Measurements from ENCODE around the gene MGAT5.

Gene MGAT5

GRCh38 chr2:134357814-134358213 is 103.9 kb downstream of the MGAT5 start:
- Histone ChIP-seq H3K9me3 (ENCODE audit: control insufficient read depth, insufficient read depth, low read depth, low read length) (no peaks in the 10 kb centered on the region), H3K27me3 (ENCODE audit: control insufficient read depth, insufficient read depth, low read length) (no peaks in the 10 kb centered on the region), H3K27ac (ENCODE audit: low read depth, low read length) (no peak overlapping the region), H3K4me1 (ENCODE audit: control insufficient read depth, insufficient read depth, low read length) (no peaks in the 10 kb centered on the region), H3K9ac (ENCODE audit: low read length) (no peak overlapping the region), H3K4me3 (ENCODE audit: low read depth, low read length) (no peak overlapping the region), H3K36me3 (ENCODE audit: control insufficient read depth, insufficient read depth, low read length) (peaks cover 3% of the 10 kb centered on the region; the same call in 1 of the 2 replicates)

- H3K9me3 ChIP-seq (ENCODE audit: control insufficient read depth, insufficient read depth, low read depth, low read length): no peaks in the 10 kb centered on the region
- H3K27ac ChIP-seq (ENCODE audit: low read depth, low read length): no peak overlapping the region
- H3K9ac ChIP-seq (ENCODE audit: low read length): no peak overlapping the region
- no peaks in the 10 kb centered on the region for H3K4me1 ChIP-seq (ENCODE audit: control insufficient read depth, insufficient read depth, low read length)
- H3K36me3 ChIP-seq (ENCODE audit: control insufficient read depth, insufficient read depth, low read length): peaks cover 3% of the 10 kb centered on the region; the same call in 1 of the 2 replicates
- H3K27me3 ChIP-seq (ENCODE audit: control insufficient read depth, insufficient read depth, low read length): no peaks in the 10 kb centered on the region
- H3K4me3 ChIP-seq (ENCODE audit: low read depth, low read length): no peak overlapping the region
Observed at GRCh38 chr2:134359367-134360081, 105.7 kb downstream of the MGAT5 start.

- peaks cover 3% of the 10 kb centered on the region; the same call in 1 of the 2 replicates for H3K36me3 ChIP-seq (ENCODE audit: control insufficient read depth, insufficient read depth, low read length)
- no peak overlapping the region for H3K4me3 ChIP-seq (ENCODE audit: low read depth, low read length)
- H3K27me3 ChIP-seq (ENCODE audit: control insufficient read depth, insufficient read depth, low read length): no peaks in the 10 kb centered on the region
- no peak overlapping the region for H3K27ac ChIP-seq (ENCODE audit: low read depth, low read length)
- H3K4me1 ChIP-seq (ENCODE audit: control insufficient read depth, insufficient read depth, low read length): peaks cover 6% of the 10 kb centered on the region; the same call in 1 of the 2 replicates
- no peak overlapping the region for H3K9ac ChIP-seq (ENCODE audit: low read length)
- no peaks in the 10 kb centered on the region for H3K9me3 ChIP-seq (ENCODE audit: control insufficient read depth, insufficient read depth, low read depth, low read length)
Observed at GRCh38 chr2:134360745-134361487, 107.0 kb downstream of the MGAT5 start.

- no peak overlapping the region for H3K4me3 ChIP-seq (ENCODE audit: low read depth, low read length)
- H3K36me3 ChIP-seq (ENCODE audit: control insufficient read depth, insufficient read depth, low read length): peaks cover 3% of the 10 kb centered on the region; the same call in 1 of the 2 replicates
- H3K27ac ChIP-seq (ENCODE audit: low read depth, low read length): no peak overlapping the region
Observed at GRCh38 chr2:134361648-134362047, 107.8 kb downstream of the MGAT5 start.

GRCh38 chr2:134362152-134362668 is 108.3 kb downstream of the MGAT5 start:
- Histone ChIP-seq H3K9me3 (ENCODE audit: control insufficient read depth, insufficient read depth, low read depth, low read length) (no peaks in the 10 kb centered on the region), H3K4me3 (ENCODE audit: low read depth, low read length) (no peak overlapping the region), H3K9ac (ENCODE audit: low read length) (no peak overlapping the region), H3K36me3 (ENCODE audit: control insufficient read depth, insufficient read depth, low read length) (peaks cover 3% of the 10 kb centered on the region; the same call in 1 of the 2 replicates), H3K27me3 (ENCODE audit: control insufficient read depth, insufficient read depth, low read length) (no peaks in the 10 kb centered on the region), H3K27ac (ENCODE audit: low read depth, low read length) (no peak overlapping the region), H3K4me1 (ENCODE audit: control insufficient read depth, insufficient read depth, low read length) (peaks cover 6% of the 10 kb centered on the region; the same call in 1 of the 2 replicates)

More at GRCh38 chr2:134361648-134362047, 107.8 kb downstream of the MGAT5 start:
- Histone ChIP-seq H3K9ac (ENCODE audit: low read length) (no peak overlapping the region), H3K27me3 (ENCODE audit: control insufficient read depth, insufficient read depth, low read length) (no peaks in the 10 kb centered on the region), H3K4me1 (ENCODE audit: control insufficient read depth, insufficient read depth, low read length) (peaks cover 6% of the 10 kb centered on the region; the same call in 1 of the 2 replicates), H3K9me3 (ENCODE audit: control insufficient read depth, insufficient read depth, low read depth, low read length) (no peaks in the 10 kb centered on the region)

GRCh38 chr2:134362740-134363139 is 108.9 kb downstream of the MGAT5 start:
- Histone ChIP-seq H3K27ac (ENCODE audit: low read depth, low read length) (no peak overlapping the region), H3K4me3 (ENCODE audit: low read depth, low read length) (no peak overlapping the region), H3K4me1 (ENCODE audit: control insufficient read depth, insufficient read depth, low read length) (peaks cover 6% of the 10 kb centered on the region; the same call in 1 of the 2 replicates), H3K9ac (ENCODE audit: low read length) (no peak overlapping the region), H3K36me3 (ENCODE audit: control insufficient read depth, insufficient read depth, low read length) (peaks cover 3% of the 10 kb centered on the region; the same call in 1 of the 2 replicates), H3K9me3 (ENCODE audit: control insufficient read depth, insufficient read depth, low read depth, low read length) (no peaks in the 10 kb centered on the region), H3K27me3 (ENCODE audit: control insufficient read depth, insufficient read depth, low read length) (no peaks in the 10 kb centered on the region)

- H3K4me1 ChIP-seq (ENCODE audit: control insufficient read depth, insufficient read depth, low read length): peaks cover 6% of the 10 kb centered on the region; the same call in 1 of the 2 replicates
- H3K27ac ChIP-seq (ENCODE audit: low read depth, low read length): no peak overlapping the region
- no peaks in the 10 kb centered on the region for H3K27me3 ChIP-seq (ENCODE audit: control insufficient read depth, insufficient read depth, low read length)
- no peaks in the 10 kb centered on the region for H3K9me3 ChIP-seq (ENCODE audit: control insufficient read depth, insufficient read depth, low read depth, low read length)
- H3K4me3 ChIP-seq (ENCODE audit: low read depth, low read length): no peak overlapping the region
- peaks cover 3% of the 10 kb centered on the region; the same call in 1 of the 2 replicates for H3K36me3 ChIP-seq (ENCODE audit: control insufficient read depth, insufficient read depth, low read length)
- no peak overlapping the region for H3K9ac ChIP-seq (ENCODE audit: low read length)
Observed at GRCh38 chr2:134365356-134365755, 111.5 kb downstream of the MGAT5 start.

GRCh38 chr2:134366359-134366758 is 112.5 kb downstream of the MGAT5 start:
- no peaks in the 10 kb centered on the region for H3K9me3 ChIP-seq (ENCODE audit: control insufficient read depth, insufficient read depth, low read depth, low read length)
- H3K4me1 ChIP-seq (ENCODE audit: control insufficient read depth, insufficient read depth, low read length): peaks cover 6% of the 10 kb centered on the region; the same call in 1 of the 2 replicates
- H3K36me3 ChIP-seq (ENCODE audit: control insufficient read depth, insufficient read depth, low read length): peaks cover 3% of the 10 kb centered on the region; the same call in 1 of the 2 replicates

GRCh38 chr2:134367213-134367612 is 113.3 kb downstream of the MGAT5 start:
- no peak overlapping the region for H3K27ac ChIP-seq (ENCODE audit: low read depth, low read length)
- peaks cover 3% of the 10 kb centered on the region; the same call in 1 of the 2 replicates for H3K36me3 ChIP-seq (ENCODE audit: control insufficient read depth, insufficient read depth, low read length)
- no peaks in the 10 kb centered on the region for H3K27me3 ChIP-seq (ENCODE audit: control insufficient read depth, insufficient read depth, low read length)
- H3K4me3 ChIP-seq (ENCODE audit: low read depth, low read length): no peak overlapping the region
- H3K9me3 ChIP-seq (ENCODE audit: control insufficient read depth, insufficient read depth, low read depth, low read length): no peaks in the 10 kb centered on the region
- no peak overlapping the region for H3K9ac ChIP-seq (ENCODE audit: low read length)
- peaks cover 6% of the 10 kb centered on the region; the same call in 1 of the 2 replicates for H3K4me1 ChIP-seq (ENCODE audit: control insufficient read depth, insufficient read depth, low read length)

More at GRCh38 chr2:134366359-134366758, 112.5 kb downstream of the MGAT5 start:
- Histone ChIP-seq H3K27me3 (ENCODE audit: control insufficient read depth, insufficient read depth, low read length) (no peaks in the 10 kb centered on the region), H3K9ac (ENCODE audit: low read length) (no peak overlapping the region), H3K4me3 (ENCODE audit: low read depth, low read length) (no peak overlapping the region), H3K27ac (ENCODE audit: low read depth, low read length) (no peak overlapping the region)

- no peak overlapping the region for H3K4me3 ChIP-seq (ENCODE audit: low read depth, low read length)
- H3K4me1 ChIP-seq (ENCODE audit: control insufficient read depth, insufficient read depth, low read length): peaks cover 6% of the 10 kb centered on the region; the same call in 1 of the 2 replicates
- H3K27ac ChIP-seq (ENCODE audit: low read depth, low read length): no peak overlapping the region
- no peaks in the 10 kb centered on the region for H3K9me3 ChIP-seq (ENCODE audit: control insufficient read depth, insufficient read depth, low read depth, low read length)
- no peak overlapping the region for H3K9ac ChIP-seq (ENCODE audit: low read length)
- no peaks in the 10 kb centered on the region for H3K27me3 ChIP-seq (ENCODE audit: control insufficient read depth, insufficient read depth, low read length)
- no peaks in the 10 kb centered on the region for H3K36me3 ChIP-seq (ENCODE audit: control insufficient read depth, insufficient read depth, low read length)
Observed at GRCh38 chr2:134368009-134368817, 114.3 kb downstream of the MGAT5 start.
